HEK293T (cell line): ENCODE measurements around the gene PRKAG2.

Source experiments
- ARNT ChIP-seq: fragments of 450-650 bp; IDR thresholded peaks from 2 replicates; pipeline ENCODE4 v1.6.1; 2017; ENCODE audit warnings: mild to moderate bottlenecking
- BHLHE40 ChIP-seq: fragments of 450-650 bp; IDR thresholded peaks from 2 replicates; pipeline ENCODE4 v1.6.1; 2016; ENCODE audit warnings: mild to moderate bottlenecking, moderate library complexity, borderline replicate concordance
- ELF4 ChIP-seq: fragments of 450-650 bp; IDR thresholded peaks from 2 replicates; pipeline ENCODE4 v1.6.1; 2017; ENCODE audit warnings: antibody characterized with exemption
- FOXA1 ChIP-seq: fragments of 450-650 bp; IDR thresholded peaks from 2 replicates; pipeline ENCODE4 v1.6.1; 2016; ENCODE audit warnings: mild to moderate bottlenecking
- FOXK2 ChIP-seq: fragments of 450-650 bp; IDR thresholded peaks from 2 replicates; pipeline ENCODE4 v1.6.1; 2016; ENCODE audit warnings: mild to moderate bottlenecking
- HDGF ChIP-seq: fragments of 450-650 bp; IDR thresholded peaks from 2 replicates; pipeline ENCODE4 v1.6.1; 2017; ENCODE audit warnings: antibody characterized with exemption, borderline replicate concordance
- LEF1 ChIP-seq: fragments of 450-650 bp; IDR thresholded peaks from 2 replicates; pipeline ENCODE4 v1.6.1; 2017; ENCODE audit warnings: mild to moderate bottlenecking, borderline replicate concordance
- NFRKB ChIP-seq: fragments of 450-650 bp; IDR thresholded peaks from 2 replicates; pipeline ENCODE4 v1.6.1; 2016; ENCODE audit warnings: mild to moderate bottlenecking, moderate library complexity
- ZNF384 ChIP-seq: fragments of 450-650 bp; IDR thresholded peaks from 2 replicates; pipeline ENCODE4 v1.6.1; 2016
- TF ChIP-seq, protein P1 (sequence below): fragments of 450-650 bp; IDR thresholded peaks from 2 replicates; pipeline ENCODE4 v1.6.1; 2016

DNA sequence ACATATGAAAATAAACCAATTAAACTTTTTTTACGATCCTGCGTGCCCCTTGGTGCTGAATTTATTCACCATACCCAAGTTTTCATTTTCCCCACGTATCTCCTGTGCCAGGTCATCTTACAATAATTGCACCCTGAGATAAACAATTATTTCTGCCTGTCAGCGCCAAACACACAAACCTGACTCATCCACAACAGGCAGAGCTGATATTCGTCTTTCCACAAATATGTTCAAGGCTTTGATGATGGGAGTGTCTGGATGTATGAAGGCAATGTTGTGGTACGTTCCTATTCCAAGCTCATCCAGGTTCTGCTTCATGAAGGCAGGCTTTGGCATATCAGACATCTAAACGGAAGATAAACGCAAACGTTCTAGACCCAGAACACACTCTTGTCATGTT, 311.4 kb downstream of the PRKAG2 start:
- no peak for TF ChIP-seq NFRKB
- TF ChIP-seq ARNT = no peak
- TF ChIP-seq ZNF384 = no peak
- no peak for TF ChIP-seq BHLHE40
- TF ChIP-seq FOXK2 = no peak
- no peak for TF ChIP-seq ELF4
- no peak for TF ChIP-seq HDGF
- TF ChIP-seq FOXA1 = no peak
- TF ChIP-seq, protein P1, sequence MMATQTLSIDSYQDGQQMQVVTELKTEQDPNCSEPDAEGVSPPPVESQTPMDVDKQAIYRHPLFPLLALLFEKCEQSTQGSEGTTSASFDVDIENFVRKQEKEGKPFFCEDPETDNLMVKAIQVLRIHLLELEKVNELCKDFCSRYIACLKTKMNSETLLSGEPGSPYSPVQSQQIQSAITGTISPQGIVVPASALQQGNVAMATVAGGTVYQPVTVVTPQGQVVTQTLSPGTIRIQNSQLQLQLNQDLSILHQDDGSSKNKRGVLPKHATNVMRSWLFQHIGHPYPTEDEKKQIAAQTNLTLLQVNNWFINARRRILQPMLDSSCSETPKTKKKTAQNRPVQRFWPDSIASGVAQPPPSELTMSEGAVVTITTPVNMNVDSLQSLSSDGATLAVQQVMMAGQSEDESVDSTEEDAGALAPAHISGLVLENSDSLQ = no peak
- no peak for TF ChIP-seq LEF1
